A673 (cell line): ENCODE data around the gene TOR3A. TPM values are rescaled to one million over a fixed set of nuclear protein-coding genes. Genes with fewer than 3 reads are reported as not detected.
A peak's percentile ranks its signal among the peaks of the same experiment; 100 is the strongest.

Experiments
- BruUV-seq: library from RNA; stranded (reverse); fragments of 400-500 nt; replicated peaks from 2 replicates; lab custom pipeline; 2021; lab: Mats Ljungman, UMichigan
- CTCF ChIA-PET: fragments of 300-600 bp; sonication (Branson Sonifier 250); formaldehyde crosslinking; loops from one replicate; lab custom pipeline; 2022; ENCODE audit warnings: antibody characterized with exemption; lab: Charles Lee
- POLR2A ChIA-PET: fragments of 300-600 bp; sonication (Branson Sonifier 250); formaldehyde crosslinking; loops from one replicate; lab custom pipeline; 2022; ENCODE audit warnings: antibody characterized with exemption; ENCODE audit not compliant: low non-redundant PET; lab: Charles Lee
- DNase-seq: peaks from one replicate; pipeline ENCODE4 v3.0.0-alpha.2; 2015; ENCODE audit warnings: low spot score
- H3K27ac ChIP-seq: fragments of 200-600 bp; sonication (generic); 2 replicates; pipeline ENCODE4 v1.5.1; 2016; ENCODE audit warnings: mixed run types, low read depth, mild to moderate bottlenecking, mixed read lengths, antibody characterized with exemption, low read length; ENCODE audit not compliant: poor library complexity, severe bottlenecking
- H3K27me3 ChIP-seq: fragments of 200-600 bp; sonication (generic); replicated peaks from 2 replicates; pipeline ENCODE4 v1.6.1; 2017; ENCODE audit warnings: mixed run types, low read depth, mild to moderate bottlenecking, mixed read lengths, antibody characterized with exemption, low read length; ENCODE audit not compliant: insufficient read depth, poor library complexity
- H3K36me3 ChIP-seq: fragments of 200-600 bp; sonication (generic); 2 replicates; pipeline ENCODE4 v1.6.1; 2016; ENCODE audit warnings: mixed run types, mild to moderate bottlenecking, mixed read lengths, antibody characterized with exemption, low read length; ENCODE audit not compliant: insufficient read depth, poor library complexity, severe bottlenecking
- H3K4me1 ChIP-seq: fragments of 200-600 bp; sonication (generic); 2 replicates; pipeline ENCODE4 v1.6.1; 2017; ENCODE audit warnings: mixed run types, mild to moderate bottlenecking, mixed read lengths, antibody characterized with exemption, low read length; ENCODE audit not compliant: insufficient read depth, poor library complexity, severe bottlenecking
- H3K4me3 ChIP-seq: fragments of 200-600 bp; sonication (generic); 2 replicates; pipeline ENCODE4 v1.5.1; 2016; ENCODE audit warnings: low read depth, mixed run types, mild to moderate bottlenecking, mixed read lengths, low read length; ENCODE audit not compliant: poor library complexity, severe bottlenecking
- H3K9me3 ChIP-seq: fragments of 200-600 bp; sonication (generic); 2 replicates; pipeline ENCODE4 v1.6.1; 2016; ENCODE audit warnings: mixed run types, low read depth, mild to moderate bottlenecking, mixed read lengths, antibody characterized with exemption, low read length; ENCODE audit not compliant: poor library complexity, severe bottlenecking
- CTCF ChIP-seq: fragments of 300-800, 200-600 bp; sonication (generic); conservative IDR thresholded peaks from 2 replicates; pipeline ENCODE4 v1.5.1; 2017; ENCODE audit warnings: low read depth, mild to moderate bottlenecking, antibody characterized with exemption, low read length, moderate library complexity, mixed read lengths
- EZH2 ChIP-seq: fragments of 200-600 bp; sonication (generic); IDR thresholded peaks from 2 replicates; pipeline ENCODE4 v1.6.1; 2017; ENCODE audit warnings: borderline replicate concordance, low read depth, mild to moderate bottlenecking, mixed read lengths, antibody characterized with exemption, low read length; ENCODE audit not compliant: poor library complexity, severe bottlenecking
- intact Hi-C: fragments of 100-400 bp; cut with micrococcal nuclease; formaldehyde crosslinking; loops from one replicate; pipeline ENCODE4 v1.10.0; 2022; ENCODE audit not compliant: unreplicated experiment
- total RNA-seq: library from RNA; stranded (reverse); gene quantifications from 2 replicates; pipeline ENCODE4 v1.2.3, GENCODE V29; 2021

The TOR3A gene
- total RNA-seq, 1 experiment from 2014 or later: 21.0 TPM

- Histone ChIP-seq H3K4me3 (no peak overlapping the region), H3K36me3 (peaks cover 12% of the 10 kb centered on the region), H3K27ac (no peak overlapping the region), H3K27me3 (no peaks in the 10 kb centered on the region), H3K9me3 (no peaks in the 10 kb centered on the region), H3K4me1 (no peaks in the 10 kb centered on the region)
- ChIA-PET POLR2A (no interaction called here), CTCF (no interaction called here)
- no TSS peak for BruUV-seq
- intact Hi-C loops: no loop called here
- no peak for TF ChIP-seq CTCF
- no peak for TF ChIP-seq EZH2
- DNase-seq: no peak
These were observed 22.9 kb downstream of the TOR3A start for GRCh38 chr1:179104611-179105250.

- ChIA-PET CTCF (no interaction called here), POLR2A (interaction anchor here (0.5 kb wide), 1 partner anchor 140 kb away, joined by 5 read pairs; no protein-coding TSS in a partner anchor)
- H3K27ac ChIP-seq: no peak overlapping the region
- intact Hi-C loops: no loop called here
- H3K4me3 ChIP-seq: no peak overlapping the region
- TF ChIP-seq CTCF: peak; percentile 44
- TF ChIP-seq EZH2: no peak
- H3K4me1 ChIP-seq: no peaks in the 10 kb centered on the region
- H3K9me3 ChIP-seq: no peaks in the 10 kb centered on the region
- DNase-seq: no peak
- no TSS peak for BruUV-seq
- peaks cover 15% of the 10 kb centered on the region for H3K36me3 ChIP-seq
- H3K27me3 ChIP-seq: no peaks in the 10 kb centered on the region
These were observed 23.5 kb downstream of the TOR3A start for GRCh38 chr1:179105393-179105792.

- H3K4me1 ChIP-seq: no peaks in the 10 kb centered on the region
- H3K27ac ChIP-seq: no peak overlapping the region
- TF ChIP-seq CTCF (no peak), EZH2 (no peak)
- H3K27me3 ChIP-seq: no peaks in the 10 kb centered on the region
- H3K9me3 ChIP-seq: no peaks in the 10 kb centered on the region
- no peak overlapping the region for H3K4me3 ChIP-seq
- POLR2A ChIA-PET: no interaction called here
- BruUV-seq: no TSS peak
- DNase-seq: no peak
- intact Hi-C loops: no loop called here
- H3K36me3 ChIP-seq: peaks cover 20% of the 10 kb centered on the region
- CTCF ChIA-PET: no interaction called here
These were observed 26.1 kb downstream of the TOR3A start for GRCh38 chr1:179107706-179108629.
